Measurements from ENCODE around the gene IDS.
"Not testable (repeated sequence)": the region's sequence is repeated elsewhere in the genome, so short reads cannot be mapped to it uniquely, and the experiment has no call there.

IDS gene

DNA sequence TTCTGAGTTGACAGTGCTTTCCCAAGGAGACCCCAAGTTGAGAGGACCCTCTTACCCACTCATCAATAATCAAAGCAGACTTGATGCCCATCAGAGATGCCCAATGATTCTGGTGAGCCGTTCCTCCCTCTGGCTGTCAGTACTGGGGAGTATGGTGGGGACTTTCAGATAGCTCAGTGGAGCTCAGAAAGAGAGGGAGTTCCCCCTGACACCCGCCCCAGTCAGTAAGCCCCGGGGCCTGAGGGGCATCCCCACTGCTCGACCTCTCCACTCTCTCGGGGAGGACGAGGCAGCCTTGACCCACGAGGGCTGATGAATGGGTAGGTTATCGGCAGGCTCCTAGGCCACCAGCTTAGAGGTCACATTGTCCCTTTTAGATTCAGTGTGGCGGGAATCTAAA, 17.1 kb downstream of the IDS start:
- H3K4me3 ChIP-seq (ENCODE audit: low read depth, low read length); H3K9me3 ChIP-seq (ENCODE audit: control insufficient read depth, insufficient read depth, low read depth, low read length); H3K4me1 ChIP-seq (ENCODE audit: control insufficient read depth, insufficient read depth, low read length); H3K27ac ChIP-seq (ENCODE audit: extremely low read depth, low read depth, low read length); POLR2A ChIA-PET: not testable (repeated sequence)
- H3K36me3 ChIP-seq (ENCODE audit: control insufficient read depth in 2 of 2, insufficient read depth in 1 of 2, low read length in 2 of 2), result peaks cover 0 to 82% of the 10 kb centered on the region in 2 experiments; a peak in 2 of 3 replicates
- CTCF ChIA-PET, result interaction anchor here (2.2 kb wide), 1 partner anchor 16 kb away, joined by 8 read pairs; no protein-coding TSS in a partner anchor

DNA sequence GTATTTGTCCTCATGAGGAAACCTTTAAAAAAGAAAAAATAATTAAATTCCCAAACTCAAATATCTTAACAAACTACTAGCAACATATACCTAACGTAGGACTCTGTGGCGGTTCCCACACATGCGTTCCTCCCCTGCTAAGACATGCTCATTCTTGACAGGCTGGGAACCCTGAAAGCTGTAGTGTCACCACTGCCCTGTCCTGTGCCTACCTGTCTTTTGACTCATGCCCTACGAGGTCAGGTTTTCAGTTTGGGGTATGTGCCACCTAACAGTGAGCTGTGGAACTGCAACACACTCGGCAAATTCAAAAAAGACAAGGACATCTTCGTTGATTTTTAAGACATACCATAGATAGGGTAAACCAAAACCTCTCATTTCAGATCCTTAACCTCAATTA, 17.8 kb downstream of the IDS start:
- Histone ChIP-seq H3K36me3 (ENCODE audit: control insufficient read depth in 2 of 2, insufficient read depth in 1 of 2, low read length in 2 of 2) (peaks cover 0 to 81% of the 10 kb centered on the region in 2 experiments; a peak in 2 of 3 replicates), H3K4me3 (ENCODE audit: low read depth, low read length) (no peak overlapping the region), H3K27ac (ENCODE audit: extremely low read depth, low read depth, low read length) (no peak overlapping the region), H3K4me1 (ENCODE audit: control insufficient read depth, insufficient read depth, low read length) (no peaks in the 10 kb centered on the region), H3K9me3 (ENCODE audit: control insufficient read depth, insufficient read depth, low read depth, low read length) (no peaks in the 10 kb centered on the region)
- ChIA-PET CTCF (interaction anchor here (0.7 to 2.2 kb wide), 2 partner anchors 15 to 540 kb away, joined by 4 to 8 read pairs; no protein-coding TSS in a partner anchor), POLR2A (interaction anchor here (0.6 kb wide), 1 partner anchor 10 kb away, joined by 3 read pairs; no protein-coding TSS in a partner anchor)
- 0 out of 2 replicates have a peak, but pooled peaks have one; percentile 17 for TF ChIP-seq ZNF121 (tag by site-specific recombination; IDR thresholded peaks at IDR 0.05)
- no peak for TF ChIP-seq SCRT1 (tag by site-specific recombination; IDR thresholded peaks at IDR 0.05; ENCODE audit: borderline replicate concordance)

DNA sequence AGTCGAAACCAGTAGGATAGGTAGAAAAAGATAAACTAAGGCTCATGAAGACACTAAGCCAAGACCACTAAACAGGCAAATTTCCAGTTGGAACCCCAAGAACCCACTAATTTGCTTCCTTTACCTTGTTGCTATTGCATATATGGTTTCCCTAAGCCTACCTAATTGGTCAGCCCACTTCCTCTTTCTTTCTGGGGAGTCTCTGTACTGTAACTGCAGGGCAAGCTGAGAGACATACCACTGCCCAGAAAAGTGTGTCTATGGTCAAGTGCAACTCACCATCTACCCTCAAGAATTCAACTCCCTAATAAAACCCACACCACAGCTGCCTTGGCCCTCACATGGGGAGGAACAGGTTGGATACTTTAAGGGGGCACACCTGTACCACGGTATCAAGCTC, 28.6 kb downstream of the IDS start:
- peaks cover 0 to 20% of the 10 kb centered on the region in 2 experiments; a peak in 1 of 3 replicates for H3K36me3 ChIP-seq (ENCODE audit: control insufficient read depth in 2 of 2, insufficient read depth in 1 of 2, low read length in 2 of 2)
- no peaks in the 10 kb centered on the region for H3K9me3 ChIP-seq (ENCODE audit: control insufficient read depth, insufficient read depth, low read depth, low read length)
- CTCF ChIA-PET, result interaction anchor here (0.5 to 1.3 kb wide), 3 partner anchors 9 to 1425 kb away, joined by 3 to 4 read pairs (median 4); no protein-coding TSS in a partner anchor
- POLR2A ChIA-PET, result no interaction called here
- no peak overlapping the region for H3K27ac ChIP-seq (ENCODE audit: extremely low read depth, low read depth, low read length)
- no peak overlapping the region for H3K4me3 ChIP-seq (ENCODE audit: low read depth, low read length)
- TF ChIP-seq ZNF416 (tag by site-specific recombination; IDR thresholded peaks at IDR 0.05) (no peak), ZNF211 (tag by site-specific recombination; IDR thresholded peaks at IDR 0.05; ENCODE audit: low read depth) (no peak)
- no peaks in the 10 kb centered on the region for H3K4me1 ChIP-seq (ENCODE audit: control insufficient read depth, insufficient read depth, low read length)

DNA sequence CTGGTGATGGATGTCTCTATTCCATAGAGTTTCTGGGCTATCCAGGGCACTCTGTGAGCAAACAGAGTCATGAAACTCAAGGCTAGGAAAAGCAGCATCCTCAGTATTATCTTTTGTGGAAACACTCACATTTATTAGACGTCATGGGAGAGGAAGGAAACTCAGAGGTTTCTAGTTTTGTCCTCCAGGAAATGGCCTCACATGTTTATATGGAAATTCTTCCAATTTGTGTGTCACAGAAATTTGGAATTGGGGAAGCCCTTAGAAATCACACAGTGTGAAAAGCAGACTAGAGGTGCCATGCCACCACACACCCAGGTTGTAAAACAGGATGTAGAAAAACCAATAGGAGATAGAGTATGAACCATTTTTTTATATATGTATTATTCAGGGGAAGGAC, 31.1 kb downstream of the IDS start:
- Histone ChIP-seq H3K4me3 (ENCODE audit: low read depth, low read length) (no peak overlapping the region), H3K36me3 (ENCODE audit: control insufficient read depth in 2 of 2, insufficient read depth in 1 of 2, low read length in 2 of 2) (peaks cover 0 to 4% of the 10 kb centered on the region in 2 experiments; a peak in 1 of 3 replicates), H3K9me3 (ENCODE audit: control insufficient read depth, insufficient read depth, low read depth, low read length) (no peaks in the 10 kb centered on the region), H3K4me1 (ENCODE audit: control insufficient read depth, insufficient read depth, low read length) (no peaks in the 10 kb centered on the region), H3K27ac (ENCODE audit: extremely low read depth, low read depth, low read length) (no peak overlapping the region)
- TF ChIP-seq ZNF549 (tag by site-specific recombination; IDR thresholded peaks at IDR 0.05) (no peak), HOXD13 (CRISPR knock-in tag; IDR thresholded peaks at IDR 0.05; ENCODE audit: borderline replicate concordance) (no peak), ZNF202 (tag by site-specific recombination; IDR thresholded peaks at IDR 0.05; ENCODE audit: borderline replicate concordance) (no peak), PRDM1 (tag by site-specific recombination; IDR thresholded peaks at IDR 0.05) (no peak)
- TF ChIP-seq, protein P1, sequence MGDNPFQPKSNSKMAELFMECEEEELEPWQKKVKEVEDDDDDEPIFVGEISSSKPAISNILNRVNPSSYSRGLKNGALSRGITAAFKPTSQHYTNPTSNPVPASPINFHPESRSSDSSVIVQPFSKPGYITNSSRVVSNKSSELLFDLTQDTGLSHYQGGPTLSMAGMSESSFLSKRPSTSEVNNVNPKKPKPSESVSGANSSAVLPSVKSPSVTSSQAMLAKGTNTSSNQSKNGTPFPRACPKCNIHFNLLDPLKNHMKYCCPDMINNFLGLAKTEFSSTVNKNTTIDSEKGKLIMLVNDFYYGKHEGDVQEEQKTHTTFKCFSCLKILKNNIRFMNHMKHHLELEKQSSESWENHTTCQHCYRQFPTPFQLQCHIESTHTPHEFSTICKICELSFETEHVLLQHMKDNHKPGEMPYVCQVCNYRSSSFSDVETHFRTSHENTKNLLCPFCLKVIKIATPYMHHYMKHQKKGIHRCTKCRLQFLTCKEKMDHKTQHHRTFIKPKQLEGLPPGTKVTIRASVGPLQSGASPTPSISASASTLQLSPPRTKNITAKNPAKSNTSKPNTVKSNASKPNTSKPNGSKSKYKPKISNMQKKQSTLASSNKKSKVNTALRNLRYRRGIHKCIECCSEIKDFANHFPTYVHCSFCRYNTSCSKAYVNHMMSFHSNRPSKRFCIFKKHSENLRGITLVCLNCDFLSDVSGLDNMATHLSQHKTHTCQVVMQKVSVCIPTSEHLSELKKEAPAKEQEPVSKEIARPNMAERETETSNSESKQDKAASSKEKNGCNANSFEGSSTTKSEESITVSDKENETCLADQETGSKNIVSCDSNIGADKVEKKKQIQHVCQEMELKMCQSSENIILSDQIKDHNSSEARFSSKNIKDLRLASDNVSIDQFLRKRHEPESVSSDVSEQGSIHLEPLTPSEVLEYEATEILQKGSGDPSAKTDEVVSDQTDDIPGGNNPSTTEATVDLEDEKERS (tag by site-specific recombination; IDR thresholded peaks at IDR 0.05), result no peak
- TF ChIP-seq, protein P2, sequence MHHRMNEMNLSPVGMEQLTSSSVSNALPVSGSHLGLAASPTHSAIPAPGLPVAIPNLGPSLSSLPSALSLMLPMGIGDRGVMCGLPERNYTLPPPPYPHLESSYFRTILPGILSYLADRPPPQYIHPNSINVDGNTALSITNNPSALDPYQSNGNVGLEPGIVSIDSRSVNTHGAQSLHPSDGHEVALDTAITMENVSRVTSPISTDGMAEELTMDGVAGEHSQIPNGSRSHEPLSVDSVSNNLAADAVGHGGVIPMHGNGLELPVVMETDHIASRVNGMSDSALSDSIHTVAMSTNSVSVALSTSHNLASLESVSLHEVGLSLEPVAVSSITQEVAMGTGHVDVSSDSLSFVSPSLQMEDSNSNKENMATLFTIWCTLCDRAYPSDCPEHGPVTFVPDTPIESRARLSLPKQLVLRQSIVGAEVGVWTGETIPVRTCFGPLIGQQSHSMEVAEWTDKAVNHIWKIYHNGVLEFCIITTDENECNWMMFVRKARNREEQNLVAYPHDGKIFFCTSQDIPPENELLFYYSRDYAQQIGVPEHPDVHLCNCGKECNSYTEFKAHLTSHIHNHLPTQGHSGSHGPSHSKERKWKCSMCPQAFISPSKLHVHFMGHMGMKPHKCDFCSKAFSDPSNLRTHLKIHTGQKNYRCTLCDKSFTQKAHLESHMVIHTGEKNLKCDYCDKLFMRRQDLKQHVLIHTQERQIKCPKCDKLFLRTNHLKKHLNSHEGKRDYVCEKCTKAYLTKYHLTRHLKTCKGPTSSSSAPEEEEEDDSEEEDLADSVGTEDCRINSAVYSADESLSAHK (tag by site-specific recombination; IDR thresholded peaks at IDR 0.05), result no peak
- TF ChIP-seq, protein P3, sequence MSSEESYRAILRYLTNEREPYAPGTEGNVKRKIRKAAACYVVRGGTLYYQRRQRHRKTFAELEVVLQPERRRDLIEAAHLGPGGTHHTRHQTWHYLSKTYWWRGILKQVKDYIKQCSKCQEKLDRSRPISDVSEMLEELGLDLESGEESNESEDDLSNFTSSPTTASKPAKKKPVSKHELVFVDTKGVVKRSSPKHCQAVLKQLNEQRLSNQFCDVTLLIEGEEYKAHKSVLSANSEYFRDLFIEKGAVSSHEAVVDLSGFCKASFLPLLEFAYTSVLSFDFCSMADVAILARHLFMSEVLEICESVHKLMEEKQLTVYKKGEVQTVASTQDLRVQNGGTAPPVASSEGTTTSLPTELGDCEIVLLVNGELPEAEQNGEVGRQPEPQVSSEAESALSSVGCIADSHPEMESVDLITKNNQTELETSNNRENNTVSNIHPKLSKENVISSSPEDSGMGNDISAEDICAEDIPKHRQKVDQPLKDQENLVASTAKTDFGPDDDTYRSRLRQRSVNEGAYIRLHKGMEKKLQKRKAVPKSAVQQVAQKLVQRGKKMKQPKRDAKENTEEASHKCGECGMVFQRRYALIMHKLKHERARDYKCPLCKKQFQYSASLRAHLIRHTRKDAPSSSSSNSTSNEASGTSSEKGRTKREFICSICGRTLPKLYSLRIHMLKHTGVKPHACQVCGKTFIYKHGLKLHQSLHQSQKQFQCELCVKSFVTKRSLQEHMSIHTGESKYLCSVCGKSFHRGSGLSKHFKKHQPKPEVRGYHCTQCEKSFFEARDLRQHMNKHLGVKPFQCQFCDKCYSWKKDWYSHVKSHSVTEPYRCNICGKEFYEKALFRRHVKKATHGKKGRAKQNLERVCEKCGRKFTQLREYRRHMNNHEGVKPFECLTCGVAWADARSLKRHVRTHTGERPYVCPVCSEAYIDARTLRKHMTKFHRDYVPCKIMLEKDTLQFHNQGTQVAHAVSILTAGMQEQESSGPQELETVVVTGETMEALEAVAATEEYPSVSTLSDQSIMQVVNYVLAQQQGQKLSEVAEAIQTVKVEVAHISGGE (tag by site-specific recombination; conservative IDR thresholded peaks at IDR 0.05; ENCODE audit: low read depth), result no peak
- POLR2A ChIA-PET, result no interaction called here
- CTCF ChIA-PET, result no interaction called here

All from HEK293 (cell line).